ENCODE measurements around the gene BCL2L1. TPM values are rescaled to one million over a fixed set of nuclear protein-coding genes. Genes with fewer than 3 reads are reported as not detected.

The BCL2L1 gene
- total RNA-seq, 1 donor from 2014 or later, result 200 TPM

- peaks cover 14 to 56% of the 10 kb centered on the region in 2 donors for H3K4me1 ChIP-seq
- H3K27me3 ChIP-seq, result no peaks in the 10 kb centered on the region
- H3K36me3 ChIP-seq, result peaks cover 4 to 34% of the 10 kb centered on the region in 2 donors
- H3K9me3 ChIP-seq, result no peaks in the 10 kb centered on the region
- peak overlapping the region; percentile 50 to 65 for H3K27ac ChIP-seq
- TF ChIP-seq, protein P1, sequence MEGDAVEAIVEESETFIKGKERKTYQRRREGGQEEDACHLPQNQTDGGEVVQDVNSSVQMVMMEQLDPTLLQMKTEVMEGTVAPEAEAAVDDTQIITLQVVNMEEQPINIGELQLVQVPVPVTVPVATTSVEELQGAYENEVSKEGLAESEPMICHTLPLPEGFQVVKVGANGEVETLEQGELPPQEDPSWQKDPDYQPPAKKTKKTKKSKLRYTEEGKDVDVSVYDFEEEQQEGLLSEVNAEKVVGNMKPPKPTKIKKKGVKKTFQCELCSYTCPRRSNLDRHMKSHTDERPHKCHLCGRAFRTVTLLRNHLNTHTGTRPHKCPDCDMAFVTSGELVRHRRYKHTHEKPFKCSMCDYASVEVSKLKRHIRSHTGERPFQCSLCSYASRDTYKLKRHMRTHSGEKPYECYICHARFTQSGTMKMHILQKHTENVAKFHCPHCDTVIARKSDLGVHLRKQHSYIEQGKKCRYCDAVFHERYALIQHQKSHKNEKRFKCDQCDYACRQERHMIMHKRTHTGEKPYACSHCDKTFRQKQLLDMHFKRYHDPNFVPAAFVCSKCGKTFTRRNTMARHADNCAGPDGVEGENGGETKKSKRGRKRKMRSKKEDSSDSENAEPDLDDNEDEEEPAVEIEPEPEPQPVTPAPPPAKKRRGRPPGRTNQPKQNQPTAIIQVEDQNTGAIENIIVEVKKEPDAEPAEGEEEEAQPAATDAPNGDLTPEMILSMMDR (IDR thresholded peaks at IDR 0.05), result no peak
- intact Hi-C loops (cut with DNase I), result no loop called here
- no peak for DNase-seq (ENCODE audit: low spot score in 2 of 2)
- no peak overlapping the region for H3K4me3 ChIP-seq
These were observed 39.7 kb downstream of the BCL2L1 start for GRCh38 chr20:31682927-31683326.

DNA sequence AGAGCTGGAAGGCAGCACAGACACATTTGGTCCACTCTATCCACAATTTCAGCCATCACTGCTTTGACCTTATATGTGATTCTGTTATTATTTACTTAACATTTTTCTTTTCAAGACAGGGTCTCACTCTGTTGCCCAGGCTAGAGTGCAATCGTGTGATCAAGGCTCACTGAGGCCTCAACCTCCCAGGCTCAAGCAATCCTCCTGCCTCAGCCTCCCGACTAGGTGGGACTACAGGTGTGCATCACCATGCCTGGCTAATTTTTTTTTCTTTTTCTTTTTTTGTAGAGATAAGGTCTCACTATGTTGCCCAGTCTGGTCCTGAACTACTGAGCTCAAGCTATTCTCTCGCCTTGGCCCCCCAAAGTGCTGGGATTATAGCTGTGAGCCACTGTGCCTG lies 40.3 kb downstream of the BCL2L1 start:
- no peak for DNase-seq (ENCODE audit: low spot score in 2 of 2)
- Histone ChIP-seq H3K4me1 (peaks cover 18 to 61% of the 10 kb centered on the region in 2 donors), H3K4me3 (no peak overlapping the region), H3K27ac (peak overlapping the region; percentile 50 to 65), H3K36me3 (peaks cover 0 to 28% of the 10 kb centered on the region in 2 donors), H3K9me3 (no peaks in the 10 kb centered on the region), H3K27me3 (no peaks in the 10 kb centered on the region)
- TF ChIP-seq, protein P1 (IDR thresholded peaks at IDR 0.05), result no peak
- intact Hi-C loops (cut with DNase I), result no loop called here

DNA sequence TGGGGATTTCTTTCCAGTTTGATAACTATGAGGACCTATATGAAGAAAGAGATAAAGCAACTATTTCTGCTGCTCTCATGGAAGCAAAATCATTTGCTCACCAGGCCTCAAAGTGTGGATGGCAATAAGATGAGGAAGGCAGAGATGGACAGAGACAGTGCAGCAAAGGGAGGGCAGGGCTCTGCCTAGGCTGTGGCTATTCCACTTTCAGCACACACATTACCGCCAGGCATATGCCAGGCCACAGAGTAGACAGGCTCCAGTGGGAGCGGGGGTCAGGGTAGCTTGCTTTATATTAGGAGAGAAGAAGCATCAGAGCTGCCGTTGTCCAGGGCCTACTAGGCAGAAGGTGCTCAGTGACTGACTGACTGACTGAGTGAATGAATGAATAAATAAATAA lies 40.9 kb downstream of the BCL2L1 start:
- no peak for DNase-seq (ENCODE audit: low spot score in 2 of 2)
- Histone ChIP-seq H3K4me1 (peaks cover 23 to 67% of the 10 kb centered on the region in 2 donors), H3K36me3 (peaks cover 0 to 22% of the 10 kb centered on the region in 2 donors), H3K27me3 (no peaks in the 10 kb centered on the region), H3K4me3 (no peak overlapping the region), H3K9me3 (no peaks in the 10 kb centered on the region), H3K27ac (peak overlapping the region; percentile 50 to 65)
- intact Hi-C loops (cut with DNase I), result no loop called here
- TF ChIP-seq, protein P1 (IDR thresholded peaks at IDR 0.05), result no peak

DNA sequence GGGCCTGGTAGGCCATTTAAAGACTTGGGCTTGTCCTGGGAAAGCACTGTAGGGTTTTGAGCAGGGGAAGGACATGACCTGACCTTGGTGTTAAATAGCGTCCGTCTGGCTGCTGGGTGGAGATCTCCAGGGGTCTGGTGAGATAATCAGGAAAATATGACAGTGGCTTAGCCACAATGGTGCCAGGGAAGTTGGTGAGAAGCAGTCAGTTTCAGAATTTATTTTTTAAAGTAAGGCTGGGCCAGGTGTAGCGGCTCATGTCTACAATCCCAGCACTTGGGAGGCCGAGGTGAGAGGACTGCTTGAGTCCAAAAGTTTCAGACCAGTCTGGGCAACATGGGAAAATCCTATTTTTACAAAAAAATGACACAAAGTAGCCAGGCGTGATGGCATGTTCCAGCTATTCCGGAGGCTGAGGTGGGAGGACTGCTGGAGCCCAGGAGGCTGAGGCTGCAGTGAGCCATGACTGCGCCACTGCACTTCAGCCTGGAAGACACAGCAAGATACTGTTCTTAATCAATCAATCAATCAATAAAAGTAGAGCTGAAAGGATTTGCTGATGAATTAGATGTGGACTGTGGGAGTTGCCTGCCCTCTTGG lies 41.4 kb downstream of the BCL2L1 start:
- Histone ChIP-seq H3K9me3 (no peaks in the 10 kb centered on the region), H3K27ac (peak overlapping the region; percentile 50 to 65), H3K27me3 (no peaks in the 10 kb centered on the region), H3K4me1 (peaks cover 28 to 69% of the 10 kb centered on the region in 2 donors), H3K4me3 (no peak overlapping the region), H3K36me3 (peaks cover 0 to 17% of the 10 kb centered on the region in 2 donors)
- intact Hi-C loops (cut with DNase I), result no loop called here
- DNase-seq (ENCODE audit: low spot score in 2 of 2), result no peak
- TF ChIP-seq, protein P1 (IDR thresholded peaks at IDR 0.05), result no peak

DNA sequence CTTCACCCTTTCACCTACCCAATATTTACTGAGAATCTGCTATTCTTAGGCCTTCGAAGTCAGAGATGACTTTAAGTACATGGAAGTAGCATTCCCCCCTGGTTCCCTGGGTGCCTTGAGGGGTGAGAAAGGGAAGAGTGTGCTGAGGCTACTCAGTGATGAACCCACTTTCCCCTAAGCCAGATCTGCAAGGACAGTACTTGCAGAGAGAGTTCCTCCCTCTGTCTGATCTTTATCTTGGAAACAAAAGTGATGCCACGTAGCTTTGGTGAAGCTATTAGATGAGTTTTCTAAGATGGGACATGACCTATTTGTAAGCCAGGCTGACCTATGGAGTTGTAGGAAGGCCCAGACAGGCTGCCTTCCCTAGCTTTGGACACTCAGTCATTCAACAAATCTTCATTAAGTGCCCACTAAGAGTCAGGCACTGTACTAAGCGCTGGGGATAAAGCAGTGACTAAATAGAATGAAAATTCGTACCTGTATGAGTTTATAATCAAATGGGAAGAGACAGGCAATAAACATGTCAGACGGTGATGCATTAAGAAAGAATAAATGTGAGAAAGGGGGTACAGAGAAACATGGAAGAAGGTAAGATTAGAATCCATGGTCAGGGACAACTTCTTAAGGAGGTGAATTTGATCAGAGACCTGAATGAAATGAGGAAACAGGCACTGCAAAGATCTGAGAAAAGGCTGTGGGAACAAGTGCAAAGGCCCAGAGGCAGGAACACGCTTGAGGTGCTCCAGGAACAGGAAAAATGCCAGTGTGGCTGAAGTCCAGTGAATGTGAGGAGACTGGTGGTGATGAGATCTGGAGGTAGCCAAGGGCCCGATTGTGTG lies 42.2 kb downstream of the BCL2L1 start:
- peak overlapping the region; percentile 46 to 65 for H3K27ac ChIP-seq
- no peaks in the 10 kb centered on the region for H3K9me3 ChIP-seq
- no peak for DNase-seq (ENCODE audit: low spot score in 2 of 2)
- H3K36me3 ChIP-seq, result peaks cover 0 to 11% of the 10 kb centered on the region in 2 donors
- no peak overlapping the region for H3K4me3 ChIP-seq
- intact Hi-C loops (cut with DNase I), result no loop called here
- H3K4me1 ChIP-seq, result peaks cover 35 to 69% of the 10 kb centered on the region in 2 donors
- H3K27me3 ChIP-seq, result no peaks in the 10 kb centered on the region
- TF ChIP-seq, protein P1 (IDR thresholded peaks at IDR 0.05), result no peak

Measured in ascending aorta (tissue), 2 donors.